GM12873 (cell line): Measurements from ENCODE around the gene TMEM270.

Source experiments
- CTCF ChIP-seq: IDR thresholded peaks from 2 replicates; pipeline ENCODE4 v1.5.1; 2012; ENCODE audit warnings: low read depth, mild to moderate bottlenecking, moderate library complexity, low read length, control low read depth; ENCODE audit not compliant: insufficient read depth; ENCODE audit errors: missing control alignments

TMEM270 gene

GRCh38 chr7:73858807-73859206 lies 2.2 kb upstream of the TMEM270 start:
- no peak for TF ChIP-seq CTCF

GRCh38 chr7:73861305-73861704 lies 346 bp downstream of the TMEM270 start:
- no peak for TF ChIP-seq CTCF

- TF ChIP-seq CTCF, result no peak
Observed at GRCh38 chr7:73864981-73865711, 4.2 kb downstream of the TMEM270 start.

GRCh38 chr7:73865738-73866445 lies 4.9 kb downstream of the TMEM270 start:
- TF ChIP-seq CTCF, result peak; percentile 64

GRCh38 chr7:73866446-73866767 lies 5.4 kb downstream of the TMEM270 start:
- TF ChIP-seq CTCF, result no peak

GRCh38 chr7:73869011-73869798 lies 8.2 kb downstream of the TMEM270 start:
- TF ChIP-seq CTCF, result no peak

- no peak for TF ChIP-seq CTCF
Observed at GRCh38 chr7:73870041-73870492, 9.1 kb downstream of the TMEM270 start.
